Suprapubic skin (tissue), 4 donors: ENCODE data around the gene NCK1.

Source experiments
- CTCF ChIP-seq, 2 donors: fragments of 200-600 bp in 1 of 2; fragments of 450-650 bp in 1 of 2; sonication (generic) in 1 of 2; IDR thresholded peaks; one replicate each; pipeline ENCODE4 v1.5.1; 2016 to 2019; ENCODE audit warnings: antibody characterized with exemption in 2 of 2, mild to moderate bottlenecking in 1 of 2, moderate library complexity in 1 of 2
- EP300 ChIP-seq: sonication (generic); formaldehyde crosslinking; IDR thresholded peaks from one replicate; pipeline ENCODE4 v1.6.1; 2017; ENCODE audit warnings: antibody characterized with exemption
- POLR2AphosphoS5 ChIP-seq, 3 donors: sonication (generic); formaldehyde crosslinking; IDR thresholded peaks; one replicate each; pipeline ENCODE4 v1.6.1; 2017; ENCODE audit warnings: antibody characterized with exemption in 3 of 3

- no peak for TF ChIP-seq CTCF (IDR thresholded peaks at IDR 0.05)
- TF ChIP-seq EP300 = no peak
- no peak for TF ChIP-seq POLR2AphosphoS5 (IDR thresholded peaks at IDR 0.05)
Measured at GRCh38 chr3:136869282-136869681, 7.3 kb downstream of the NCK1 start.
